HepG2 (cell line): ENCODE data around the gene RNF168. TPM values are rescaled to one million over a fixed set of nuclear protein-coding genes. Genes with fewer than 3 reads are reported as not detected.

Source experiments
- ARID2 ChIP-seq: sonication (generic); formaldehyde crosslinking; IDR thresholded peaks from 2 replicates; pipeline ENCODE4 v1.8.1; 2022; ENCODE audit warnings: mild to moderate bottlenecking, missing genetic modification reagents, borderline replicate concordance
- ARNT ChIP-seq: fragments of 450-650 bp; IDR thresholded peaks from 2 replicates; pipeline ENCODE4 v1.6.1; 2017
- CEBPB ChIP-seq: IDR thresholded peaks from 2 replicates; pipeline ENCODE4 v1.6.1; 2011; ENCODE audit warnings: low read depth, low read length, improper control_type of control experiment, borderline replicate concordance
- HDAC6 ChIP-seq: fragments of 200-600 bp; sonication (generic); IDR thresholded peaks from 2 replicates; pipeline ENCODE4 v1.7.0; 2017; ENCODE audit warnings: mild to moderate bottlenecking, antibody characterized with exemption, low read length, low read depth
- HMGA1 ChIP-seq: sonication (generic); formaldehyde crosslinking; conservative IDR thresholded peaks from 2 replicates; pipeline ENCODE4 v1.4.0; 2020; ENCODE audit warnings: missing genetic modification reagents
- PCBP2 ChIP-seq: fragments of 200-400 bp; formaldehyde crosslinking; optimal IDR thresholded peaks from 2 replicates; pipeline ENCODE3; 2018; ENCODE audit warnings: low read length, low read depth; ENCODE audit not compliant: poor library complexity, severe bottlenecking
- PHF8 ChIP-seq: sonication (generic); formaldehyde crosslinking; IDR thresholded peaks from 2 replicates; pipeline ENCODE4 v1.5.0; 2020; ENCODE audit warnings: missing genetic modification reagents
- XRCC5 ChIP-seq: fragments of 200-400 bp; formaldehyde crosslinking; optimal IDR thresholded peaks from 2 replicates; pipeline ENCODE3; 2017; ENCODE audit warnings: mild to moderate bottlenecking, low read length
- ZKSCAN8 ChIP-seq: IDR thresholded peaks from 2 replicates; pipeline ENCODE4 v1.6.1; 2016; ENCODE audit warnings: borderline replicate concordance, missing genetic modification reagents, missing compliant biosample characterization
- ZNF10 ChIP-seq: sonication (generic); formaldehyde crosslinking; IDR thresholded peaks from 2 replicates; pipeline ENCODE4 v1.4.0; 2020; ENCODE audit warnings: mild to moderate bottlenecking, low read depth, missing genetic modification reagents, borderline replicate concordance
- ZNF12 ChIP-seq: sonication (generic); formaldehyde crosslinking; IDR thresholded peaks from 2 replicates; pipeline ENCODE4 v1.5.0; 2020; ENCODE audit warnings: missing genetic modification reagents
- ZNF264 ChIP-seq: sonication (generic); formaldehyde crosslinking; IDR thresholded peaks from 2 replicates; pipeline ENCODE4 v1.4.0; 2020; ENCODE audit warnings: missing genetic modification reagents
- ZNF274 ChIP-seq: sonication (generic); formaldehyde crosslinking; IDR thresholded peaks from 2 replicates; pipeline ENCODE4 v1.5.1; 2020; ENCODE audit warnings: mild to moderate bottlenecking, missing genetic modification reagents
- ZNF382 ChIP-seq: sonication (generic); formaldehyde crosslinking; IDR thresholded peaks from 2 replicates; pipeline ENCODE4 v1.5.0; 2020; ENCODE audit warnings: missing genetic modification reagents, mild to moderate bottlenecking, borderline replicate concordance
- ZNF678 ChIP-seq: sonication (generic); formaldehyde crosslinking; IDR thresholded peaks from 2 replicates; pipeline ENCODE4 v1.4.0; 2020; ENCODE audit warnings: mild to moderate bottlenecking, missing genetic modification reagents
- polyA plus RNA-seq, 8 experiments: library from polyadenylated mRNA; depleted of rRNA in 3 of 8; stranded (reverse) in 7 of 8; unstranded in 1 of 8; fragments of >200 nt; fragmentation: Illumina TruSeq in 4 of 8; extraction: Trizol in 4 of 8; gene quantifications; 2 replicates each; pipeline versions ENCODE4 v1.2.1 to v1.2.3, GENCODE V29; 2011 to 2016; ENCODE audit warnings: low read depth in 4 of 8, missing spikeins in 1 of 8, mixed read lengths in 1 of 8; ENCODE audit not compliant: insufficient read depth in 1 of 8
- total RNA-seq, 5 experiments: library from RNA; depleted of rRNA; stranded (reverse); fragments of >200 nt; fragmentation: Illumina TruSeq; extraction: Trizol; gene quantifications; 2 replicates each; pipeline ENCODE4 v1.2.3, GENCODE V29; 2016; ENCODE audit warnings: low read depth in 1 of 5
- TF ChIP-seq, protein P1 (sequence below): sonication (generic); formaldehyde crosslinking; IDR thresholded peaks from 2 replicates; pipeline ENCODE4 v1.4.0; 2020; ENCODE audit warnings: low read depth, missing genetic modification reagents
- TF ChIP-seq, protein P2 (sequence below): sonication (generic); formaldehyde crosslinking; IDR thresholded peaks from 2 replicates; pipeline ENCODE4 v1.9.0; 2021; ENCODE audit warnings: missing genetic modification reagents, mild to moderate bottlenecking, borderline replicate concordance
- TF ChIP-seq, protein P3 (sequence below): IDR thresholded peaks from 2 replicates; pipeline ENCODE4 v1.6.1; 2016; ENCODE audit warnings: low read depth, control low read depth
- TF ChIP-seq, protein P4 (sequence below): sonication (generic); formaldehyde crosslinking; conservative IDR thresholded peaks from 2 replicates; pipeline ENCODE4 v1.5.0; 2020; ENCODE audit warnings: missing genetic modification reagents
- TF ChIP-seq, protein P5 (sequence below): sonication (generic); formaldehyde crosslinking; IDR thresholded peaks from 2 replicates; pipeline ENCODE4 v1.8.0; 2023; ENCODE audit warnings: mild to moderate bottlenecking, missing genetic modification reagents

The RNF168 gene
- total and polyA plus RNA-seq, 2 of the 13 experiments (the other 11 are each of a cell fraction or from before 2014, with no cell fraction given): 3.7 to 22.9 TPM

DNA sequence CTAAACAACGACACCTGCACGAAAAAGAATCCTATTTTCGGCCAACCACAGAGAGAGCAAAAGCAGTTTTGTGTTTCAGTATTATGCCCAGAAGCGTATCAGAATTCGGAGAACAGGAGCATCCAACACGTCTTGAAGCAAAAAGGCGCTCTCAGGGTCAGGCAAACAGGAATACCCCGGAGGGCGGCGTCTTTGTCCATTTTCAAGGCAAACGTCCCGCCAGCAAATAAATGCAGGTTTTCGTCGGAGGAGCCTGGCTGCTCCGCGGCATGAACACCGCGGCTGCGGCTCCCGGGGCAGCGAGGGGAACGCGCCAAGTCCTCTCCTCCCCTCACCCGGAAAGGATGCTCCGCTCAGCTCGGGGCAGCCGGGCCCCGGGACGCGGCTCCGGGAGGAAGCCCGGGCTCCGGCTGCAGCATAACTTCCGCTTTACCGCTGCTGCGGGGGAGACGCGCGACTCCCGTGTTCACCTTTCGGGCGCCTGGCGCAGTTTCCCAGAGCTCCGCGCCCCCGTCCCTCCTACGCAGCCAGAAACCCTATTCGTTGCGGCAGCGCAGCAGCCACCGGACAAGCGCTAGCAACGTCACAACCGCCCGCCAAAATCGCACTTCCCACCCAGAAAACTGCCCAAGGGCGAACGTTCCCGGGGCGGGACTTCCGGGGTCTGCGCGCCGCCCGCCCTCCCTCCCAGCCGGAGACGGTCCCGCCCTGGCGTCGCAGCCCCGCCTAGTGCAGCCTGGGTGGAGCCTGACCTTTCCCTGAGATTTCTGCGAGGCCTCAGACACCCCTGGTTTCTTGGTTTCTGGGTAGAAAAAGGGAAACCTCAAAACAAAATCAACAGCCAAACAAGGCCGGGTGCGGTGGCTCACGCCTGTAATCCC, at the start of gene RNF168 (continued):
- TF ChIP-seq, protein P1, sequence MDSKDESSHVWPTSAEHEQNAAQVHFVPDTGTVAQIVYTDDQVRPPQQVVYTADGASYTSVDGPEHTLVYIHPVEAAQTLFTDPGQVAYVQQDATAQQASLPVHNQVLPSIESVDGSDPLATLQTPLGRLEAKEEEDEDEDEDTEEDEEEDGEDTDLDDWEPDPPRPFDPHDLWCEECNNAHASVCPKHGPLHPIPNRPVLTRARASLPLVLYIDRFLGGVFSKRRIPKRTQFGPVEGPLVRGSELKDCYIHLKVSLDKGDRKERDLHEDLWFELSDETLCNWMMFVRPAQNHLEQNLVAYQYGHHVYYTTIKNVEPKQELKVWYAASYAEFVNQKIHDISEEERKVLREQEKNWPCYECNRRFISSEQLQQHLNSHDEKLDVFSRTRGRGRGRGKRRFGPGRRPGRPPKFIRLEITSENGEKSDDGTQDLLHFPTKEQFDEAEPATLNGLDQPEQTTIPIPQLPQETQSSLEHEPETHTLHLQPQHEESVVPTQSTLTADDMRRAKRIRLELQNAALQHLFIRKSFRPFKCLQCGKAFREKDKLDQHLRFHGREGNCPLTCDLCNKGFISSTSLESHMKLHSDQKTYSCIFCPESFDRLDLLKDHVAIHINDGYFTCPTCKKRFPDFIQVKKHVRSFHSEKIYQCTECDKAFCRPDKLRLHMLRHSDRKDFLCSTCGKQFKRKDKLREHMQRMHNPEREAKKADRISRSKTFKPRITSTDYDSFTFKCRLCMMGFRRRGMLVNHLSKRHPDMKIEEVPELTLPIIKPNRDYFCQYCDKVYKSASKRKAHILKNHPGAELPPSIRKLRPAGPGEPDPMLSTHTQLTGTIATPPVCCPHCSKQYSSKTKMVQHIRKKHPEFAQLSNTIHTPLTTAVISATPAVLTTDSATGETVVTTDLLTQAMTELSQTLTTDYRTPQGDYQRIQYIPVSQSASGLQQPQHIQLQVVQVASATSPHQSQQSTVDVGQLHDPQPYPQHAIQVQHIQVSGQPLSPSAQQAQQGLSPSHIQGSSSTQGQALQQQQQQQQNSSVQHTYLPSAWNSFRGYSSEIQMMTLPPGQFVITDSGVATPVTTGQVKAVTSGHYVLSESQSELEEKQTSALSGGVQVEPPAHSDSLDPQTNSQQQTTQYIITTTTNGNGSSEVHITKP: no peak
- TF ChIP-seq ZNF264 (CRISPR knock-in tag) (no peak), ARID2 (no peak), ZNF10 (no peak), ZNF12 (peak; percentile 98), ZNF274 (no peak; the same call in 1 of the 2 replicates), ZNF382 (CRISPR knock-in tag) (no peak), PCBP2 (no peak), XRCC5 (no peak), ZKSCAN8 (no peak), HMGA1 (CRISPR knock-in tag) (no peak), CEBPB (no peak), PHF8 (peak; percentile 71), HDAC6 (no peak), ZNF678 (no peak), ARNT (no peak)
- TF ChIP-seq, protein P2, sequence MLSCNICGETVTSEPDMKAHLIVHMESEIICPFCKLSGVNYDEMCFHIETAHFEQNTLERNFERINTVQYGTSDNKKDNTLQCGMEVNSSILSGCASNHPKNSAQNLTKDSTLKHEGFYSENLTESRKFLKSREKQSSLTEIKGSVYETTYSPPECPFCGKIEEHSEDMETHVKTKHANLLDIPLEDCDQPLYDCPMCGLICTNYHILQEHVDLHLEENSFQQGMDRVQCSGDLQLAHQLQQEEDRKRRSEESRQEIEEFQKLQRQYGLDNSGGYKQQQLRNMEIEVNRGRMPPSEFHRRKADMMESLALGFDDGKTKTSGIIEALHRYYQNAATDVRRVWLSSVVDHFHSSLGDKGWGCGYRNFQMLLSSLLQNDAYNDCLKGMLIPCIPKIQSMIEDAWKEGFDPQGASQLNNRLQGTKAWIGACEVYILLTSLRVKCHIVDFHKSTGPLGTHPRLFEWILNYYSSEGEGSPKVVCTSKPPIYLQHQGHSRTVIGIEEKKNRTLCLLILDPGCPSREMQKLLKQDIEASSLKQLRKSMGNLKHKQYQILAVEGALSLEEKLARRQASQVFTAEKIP (CRISPR knock-in tag): no peak
- TF ChIP-seq, protein P3, sequence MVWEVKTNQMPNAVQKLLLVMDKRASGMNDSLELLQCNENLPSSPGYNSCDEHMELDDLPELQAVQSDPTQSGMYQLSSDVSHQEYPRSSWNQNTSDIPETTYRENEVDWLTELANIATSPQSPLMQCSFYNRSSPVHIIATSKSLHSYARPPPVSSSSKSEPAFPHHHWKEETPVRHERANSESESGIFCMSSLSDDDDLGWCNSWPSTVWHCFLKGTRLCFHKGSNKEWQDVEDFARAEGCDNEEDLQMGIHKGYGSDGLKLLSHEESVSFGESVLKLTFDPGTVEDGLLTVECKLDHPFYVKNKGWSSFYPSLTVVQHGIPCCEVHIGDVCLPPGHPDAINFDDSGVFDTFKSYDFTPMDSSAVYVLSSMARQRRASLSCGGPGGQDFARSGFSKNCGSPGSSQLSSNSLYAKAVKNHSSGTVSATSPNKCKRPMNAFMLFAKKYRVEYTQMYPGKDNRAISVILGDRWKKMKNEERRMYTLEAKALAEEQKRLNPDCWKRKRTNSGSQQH (CRISPR knock-in tag): peak; percentile 70; the same call in 1 of the 2 replicates
- TF ChIP-seq, protein P4, sequence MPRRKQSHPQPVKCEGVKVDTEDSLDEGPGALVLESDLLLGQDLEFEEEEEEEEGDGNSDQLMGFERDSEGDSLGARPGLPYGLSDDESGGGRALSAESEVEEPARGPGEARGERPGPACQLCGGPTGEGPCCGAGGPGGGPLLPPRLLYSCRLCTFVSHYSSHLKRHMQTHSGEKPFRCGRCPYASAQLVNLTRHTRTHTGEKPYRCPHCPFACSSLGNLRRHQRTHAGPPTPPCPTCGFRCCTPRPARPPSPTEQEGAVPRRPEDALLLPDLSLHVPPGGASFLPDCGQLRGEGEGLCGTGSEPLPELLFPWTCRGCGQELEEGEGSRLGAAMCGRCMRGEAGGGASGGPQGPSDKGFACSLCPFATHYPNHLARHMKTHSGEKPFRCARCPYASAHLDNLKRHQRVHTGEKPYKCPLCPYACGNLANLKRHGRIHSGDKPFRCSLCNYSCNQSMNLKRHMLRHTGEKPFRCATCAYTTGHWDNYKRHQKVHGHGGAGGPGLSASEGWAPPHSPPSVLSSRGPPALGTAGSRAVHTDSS: no peak
- TF ChIP-seq, protein P5, sequence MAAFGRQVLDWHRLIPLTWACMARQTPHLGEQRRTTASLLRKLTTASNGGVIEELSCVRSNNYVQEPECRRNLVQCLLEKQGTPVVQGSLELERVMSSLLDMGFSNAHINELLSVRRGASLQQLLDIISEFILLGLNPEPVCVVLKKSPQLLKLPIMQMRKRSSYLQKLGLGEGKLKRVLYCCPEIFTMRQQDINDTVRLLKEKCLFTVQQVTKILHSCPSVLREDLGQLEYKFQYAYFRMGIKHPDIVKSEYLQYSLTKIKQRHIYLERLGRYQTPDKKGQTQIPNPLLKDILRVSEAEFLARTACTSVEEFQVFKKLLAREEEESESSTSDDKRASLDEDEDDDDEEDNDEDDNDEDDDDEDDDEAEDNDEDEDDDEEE (CRISPR knock-in tag): peak; percentile 16
